PFSK-1 (cell line): ENCODE results near the gene LTB.

ENCODE experiments used
- FOXP2 ChIP-seq: optimal IDR thresholded peaks from 2 replicates; pipeline ENCODE3; 2011; ENCODE audit warnings: borderline replicate concordance, control low read depth, inconsistent platforms; ENCODE audit not compliant: insufficient read depth; ENCODE audit errors: extremely low read length, extremely low read depth
- POLR2AphosphoS5 ChIP-seq: IDR thresholded peaks from 2 replicates; pipeline ENCODE4 v1.6.1; 2012; ENCODE audit warnings: low read depth, mild to moderate bottlenecking, control low read depth, low read length, moderate library complexity
- REST ChIP-seq, 2 experiments: IDR thresholded peaks; 2 replicates each; pipeline versions ENCODE4 v1.6.1 to v1.8.0; 2011 to 2012; ENCODE audit warnings: low read depth in 2 of 2, low read length in 2 of 2, control low read depth in 1 of 2, inconsistent platforms in 1 of 2, mild to moderate bottlenecking in 1 of 2, moderate library complexity in 1 of 2; ENCODE audit not compliant: insufficient read depth in 1 of 2
- SIN3A ChIP-seq: IDR thresholded peaks from 2 replicates; pipeline ENCODE4 v1.6.1; 2012; ENCODE audit warnings: mild to moderate bottlenecking, low read length, moderate library complexity, borderline replicate concordance; ENCODE audit not compliant: insufficient read depth
- TAF1 ChIP-seq: IDR thresholded peaks from 2 replicates; pipeline ENCODE4 v1.6.1; 2012; ENCODE audit warnings: low read length, control low read depth, borderline replicate concordance; ENCODE audit not compliant: insufficient read depth

Gene LTB

GRCh38 chr6:31585491-31585890 lies 3.3 kb upstream of the LTB start:
- TF ChIP-seq POLR2AphosphoS5 (no peak), TAF1 (no peak), REST (IDR thresholded peaks at IDR 0.05; ENCODE audit: insufficient read depth in 1 of 2, low read depth in 2 of 2, low read length in 2 of 2) (no peak), FOXP2 (no peak), SIN3A (no peak)

- TF ChIP-seq POLR2AphosphoS5: no peak
- TF ChIP-seq SIN3A: no peak
- no peak for TF ChIP-seq TAF1
- no peak for TF ChIP-seq FOXP2
- TF ChIP-seq REST (IDR thresholded peaks at IDR 0.05; ENCODE audit: insufficient read depth in 1 of 2, low read depth in 2 of 2, low read length in 2 of 2): no peak
These were observed 592 bp downstream of the LTB start for GRCh38 chr6:31581434-31582229.

- peak; percentile 86; the same call in 1 of the 2 replicates for TF ChIP-seq POLR2AphosphoS5
- TF ChIP-seq REST (IDR thresholded peaks at IDR 0.05; ENCODE audit: insufficient read depth in 1 of 2, low read depth in 2 of 2, low read length in 2 of 2): no peak
These were observed 1.3 kb downstream of the LTB start for GRCh38 chr6:31580807-31581433.

GRCh38 chr6:31580438-31580740 lies 1.8 kb downstream of the LTB start:
- TF ChIP-seq FOXP2 (no peak), TAF1 (no peak), SIN3A (no peak), POLR2AphosphoS5 (no peak), REST (IDR thresholded peaks at IDR 0.05; ENCODE audit: insufficient read depth in 1 of 2, low read depth in 2 of 2, low read length in 2 of 2) (no peak)
